MCF 10A (cell line): ENCODE measurements around the gene TPRG1. TPM values are rescaled to one million over a fixed set of nuclear protein-coding genes. Genes with fewer than 3 reads are reported as not detected.

ENCODE experiments used
- BruUV-seq: library from RNA; stranded (reverse); fragments of 400-500 nt; replicated peaks from 2 replicates; lab custom pipeline; 2021; lab: Mats Ljungman, UMichigan
- CTCF ChIA-PET: fragments of 300-600 bp; sonication (Branson Sonifier 250); formaldehyde crosslinking; extraction: SDS; loops from one replicate; lab custom pipeline; 2021; ENCODE audit warnings: antibody characterized with exemption, inconsistent platforms; lab: Yijun Ruan, JAX
- POLR2A ChIA-PET: fragments of 300-600, 350-650 bp; sonication (Branson Sonifier 250); formaldehyde crosslinking; extraction: SDS; loops from one replicate; lab custom pipeline; 2020; ENCODE audit warnings: antibody characterized with exemption, inconsistent platforms; lab: Yijun Ruan, JAX
- DNase-seq: peaks from one replicate; pipeline ENCODE4 v3.0.0-alpha.2; 2018; ENCODE audit not compliant: unreplicated experiment
- H3K27ac Mint-ChIP-seq: one replicate; pipeline ENCODE4 v1.8.0; 2022; ENCODE audit warnings: mild to moderate bottlenecking, low read depth, mixed read lengths; ENCODE audit not compliant: unreplicated experiment
- H3K27me3 Mint-ChIP-seq: one replicate; pipeline ENCODE4 v1.8.0; 2022; ENCODE audit warnings: mixed read lengths; ENCODE audit not compliant: insufficient read depth, unreplicated experiment
- H3K36me3 Mint-ChIP-seq: one replicate; pipeline ENCODE4 v1.8.0; 2022; ENCODE audit warnings: mild to moderate bottlenecking, moderate library complexity, mixed read lengths; ENCODE audit not compliant: insufficient read depth, unreplicated experiment
- H3K4me1 Mint-ChIP-seq: one replicate; pipeline ENCODE4 v1.8.0; 2022; ENCODE audit warnings: mixed read lengths; ENCODE audit not compliant: insufficient read depth, unreplicated experiment
- H3K4me3 Mint-ChIP-seq: one replicate; pipeline ENCODE4 v1.8.0; 2022; ENCODE audit warnings: mild to moderate bottlenecking, moderate library complexity, mixed read lengths; ENCODE audit not compliant: unreplicated experiment
- H3K9me3 Mint-ChIP-seq: one replicate; pipeline ENCODE4 v1.8.0; 2022; ENCODE audit warnings: mixed read lengths; ENCODE audit not compliant: unreplicated experiment
- CTCF ChIP-seq: fragments of 200-600 bp; IDR thresholded peaks from one replicate; pipeline ENCODE4 v1.8.0; 2022; ENCODE audit warnings: antibody characterized with exemption, mild to moderate bottlenecking; ENCODE audit not compliant: unreplicated experiment
- intact Hi-C: fragments of 100-400 bp; cut with micrococcal nuclease; formaldehyde crosslinking; loops from 2 replicates; pipeline ENCODE4 v1.14.1; 2022
- total RNA-seq: library from RNA; stranded (reverse); gene quantifications from 2 replicates; pipeline ENCODE4 v1.2.3, GENCODE V29; 2022

TPRG1 gene
- total RNA-seq, 1 experiment from 2014 or later = 2.0 TPM

DNA sequence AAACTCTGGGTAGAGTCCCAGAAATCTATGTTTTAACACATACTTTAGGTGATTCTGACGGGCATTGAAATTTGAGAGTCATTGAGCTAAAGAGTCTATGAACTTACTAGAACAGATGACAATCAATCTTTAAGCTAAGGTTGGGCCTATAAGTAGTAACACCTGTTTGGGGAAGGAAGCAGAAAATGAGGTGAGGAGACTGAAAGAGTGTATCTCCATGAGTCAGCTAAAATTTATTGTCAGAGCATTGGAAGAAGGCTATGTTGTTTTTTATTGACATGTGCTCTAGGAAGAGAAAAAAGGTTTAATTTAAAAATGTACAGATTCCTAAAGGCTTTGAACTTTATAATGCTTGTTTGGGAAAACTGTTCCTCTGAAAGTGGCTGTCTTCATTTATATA is 42.9 kb downstream of the TPRG1 start:
- no peak for DNase-seq
- intact Hi-C loops = no loop called here
- ChIA-PET CTCF (interaction anchor here (0.6 to 1.4 kb wide), 3 partner anchors 10 to 168 kb away, joined by 3 to 5 read pairs (median 3); no protein-coding TSS in a partner anchor), POLR2A (no interaction called here)
- no TSS peak for BruUV-seq
- Mint-ChIP-seq H3K9me3 (no peaks in the 10 kb centered on the region), H3K27me3 (no peaks in the 10 kb centered on the region), H3K4me1 (no peaks in the 10 kb centered on the region), H3K4me3 (no peak overlapping the region), H3K36me3 (no peaks in the 10 kb centered on the region), H3K27ac (no peak overlapping the region)
- TF ChIP-seq CTCF = no peak

DNA sequence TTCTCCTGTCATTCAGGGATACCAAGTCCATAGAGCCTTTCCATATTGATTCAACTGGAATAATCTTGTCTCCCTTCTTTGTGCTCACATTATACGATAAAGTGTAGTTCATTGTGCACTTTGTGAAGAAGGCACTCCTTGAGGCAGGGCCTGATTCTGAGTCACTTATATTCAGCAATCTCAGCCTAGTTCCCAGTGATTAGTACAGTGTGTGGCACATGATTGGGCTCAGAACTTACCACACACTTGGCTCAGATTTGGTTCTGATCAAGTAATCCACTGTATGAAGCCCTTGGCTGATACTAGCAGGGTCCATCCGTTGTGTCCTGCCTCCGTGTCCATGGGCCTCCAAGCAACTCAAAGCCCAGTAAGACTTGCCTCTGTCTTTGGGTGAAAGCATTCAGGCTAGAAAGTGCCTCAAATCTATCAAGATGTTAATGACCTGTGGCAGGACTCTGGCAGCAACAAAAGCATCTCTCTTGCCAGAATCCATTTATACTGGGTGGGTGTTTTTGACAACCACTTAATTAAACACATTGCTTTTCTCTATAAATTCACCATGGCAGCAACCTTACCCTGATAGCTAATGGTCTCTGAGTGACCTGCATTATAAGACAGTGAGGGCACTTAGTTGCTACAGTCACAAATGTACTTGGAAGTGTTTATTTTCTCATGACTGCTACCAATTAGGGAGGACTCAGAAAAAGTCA is 51.3 kb downstream of the TPRG1 start:
- no peak for DNase-seq
- Mint-ChIP-seq H3K9me3 (no peaks in the 10 kb centered on the region), H3K4me3 (no peak overlapping the region), H3K4me1 (no peaks in the 10 kb centered on the region), H3K27me3 (no peaks in the 10 kb centered on the region), H3K27ac (no peak overlapping the region), H3K36me3 (no peaks in the 10 kb centered on the region)
- no TSS peak for BruUV-seq
- POLR2A ChIA-PET = interaction anchor here (0.6 kb wide), 1 partner anchor 47 kb away, joined by 3 read pairs; no protein-coding TSS in a partner anchor
- TF ChIP-seq CTCF = no peak
- CTCF ChIA-PET = interaction anchor here (1.3 to 1.7 kb wide), 2 partner anchors 10 to 12 kb away, joined by 3 to 5 read pairs; no protein-coding TSS in a partner anchor
- intact Hi-C loops = no loop called here

DNA sequence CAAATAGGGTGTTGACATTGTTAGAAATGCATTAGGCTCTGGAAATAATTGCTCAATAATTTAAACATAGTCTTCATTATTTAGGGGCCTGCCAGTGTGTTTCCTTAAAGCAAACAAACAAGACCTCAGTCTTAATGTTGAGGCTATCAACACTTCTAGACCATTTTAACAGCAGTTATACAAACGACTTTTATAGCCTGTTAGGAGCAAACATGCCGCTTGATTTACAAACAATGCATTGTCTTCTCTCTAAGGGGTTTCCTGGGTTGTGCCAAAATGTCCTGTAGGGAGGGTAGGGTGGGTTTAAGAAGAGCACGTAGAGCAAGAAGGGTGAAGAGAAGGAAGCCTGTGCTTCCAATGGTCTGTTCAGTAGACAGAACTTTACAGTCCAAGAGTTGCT is 53.7 kb downstream of the TPRG1 start:
- BruUV-seq = no TSS peak
- H3K9me3 Mint-ChIP-seq = no peaks in the 10 kb centered on the region
- no peak for TF ChIP-seq CTCF
- H3K27ac Mint-ChIP-seq = no peak overlapping the region
- ChIA-PET POLR2A (no interaction called here), CTCF (interaction anchor here (0.7 kb wide), 1 partner anchor 298 kb away, joined by 6 read pairs; no protein-coding TSS in a partner anchor)
- intact Hi-C loops = no loop called here
- no peaks in the 10 kb centered on the region for H3K4me1 Mint-ChIP-seq
- no peaks in the 10 kb centered on the region for H3K27me3 Mint-ChIP-seq
- no peak overlapping the region for H3K4me3 Mint-ChIP-seq
- DNase-seq = no peak
- no peaks in the 10 kb centered on the region for H3K36me3 Mint-ChIP-seq

GRCh38 chr3:189227249-189227648 is 55.5 kb downstream of the TPRG1 start:
- no peak for DNase-seq
- Mint-ChIP-seq H3K27ac (no peak overlapping the region), H3K4me1 (no peaks in the 10 kb centered on the region), H3K27me3 (no peaks in the 10 kb centered on the region), H3K9me3 (no peaks in the 10 kb centered on the region), H3K36me3 (no peaks in the 10 kb centered on the region), H3K4me3 (no peak overlapping the region)
- no TSS peak for BruUV-seq
- POLR2A ChIA-PET = interaction anchor here (1.1 kb wide), 1 partner anchor 18 kb away, joined by 3 read pairs; no protein-coding TSS in a partner anchor
- intact Hi-C loops = no loop called here
- CTCF ChIA-PET = interaction anchor here (0.7 kb wide), 1 partner anchor 1975 kb away, joined by 3 read pairs; no protein-coding TSS in a partner anchor
- no peak for TF ChIP-seq CTCF
